PC-3 (cell line): ENCODE data around the gene PPP1R27.

ENCODE experiments used
- EZH2phosphoT487 ChIP-seq: fragments of 300-600 bp; sonication (generic); IDR thresholded peaks from 2 replicates; pipeline ENCODE4 v1.6.1; 2018; ENCODE audit warnings: mild to moderate bottlenecking, antibody characterized with exemption, low read length, borderline replicate concordance
- TF ChIP-seq, protein P1 (sequence below): fragments of 300-600 bp; sonication (generic); conservative IDR thresholded peaks from 2 replicates; pipeline ENCODE4 v1.5.1; 2017; ENCODE audit warnings: antibody characterized with exemption, low read depth, mild to moderate bottlenecking, low read length

DNA sequence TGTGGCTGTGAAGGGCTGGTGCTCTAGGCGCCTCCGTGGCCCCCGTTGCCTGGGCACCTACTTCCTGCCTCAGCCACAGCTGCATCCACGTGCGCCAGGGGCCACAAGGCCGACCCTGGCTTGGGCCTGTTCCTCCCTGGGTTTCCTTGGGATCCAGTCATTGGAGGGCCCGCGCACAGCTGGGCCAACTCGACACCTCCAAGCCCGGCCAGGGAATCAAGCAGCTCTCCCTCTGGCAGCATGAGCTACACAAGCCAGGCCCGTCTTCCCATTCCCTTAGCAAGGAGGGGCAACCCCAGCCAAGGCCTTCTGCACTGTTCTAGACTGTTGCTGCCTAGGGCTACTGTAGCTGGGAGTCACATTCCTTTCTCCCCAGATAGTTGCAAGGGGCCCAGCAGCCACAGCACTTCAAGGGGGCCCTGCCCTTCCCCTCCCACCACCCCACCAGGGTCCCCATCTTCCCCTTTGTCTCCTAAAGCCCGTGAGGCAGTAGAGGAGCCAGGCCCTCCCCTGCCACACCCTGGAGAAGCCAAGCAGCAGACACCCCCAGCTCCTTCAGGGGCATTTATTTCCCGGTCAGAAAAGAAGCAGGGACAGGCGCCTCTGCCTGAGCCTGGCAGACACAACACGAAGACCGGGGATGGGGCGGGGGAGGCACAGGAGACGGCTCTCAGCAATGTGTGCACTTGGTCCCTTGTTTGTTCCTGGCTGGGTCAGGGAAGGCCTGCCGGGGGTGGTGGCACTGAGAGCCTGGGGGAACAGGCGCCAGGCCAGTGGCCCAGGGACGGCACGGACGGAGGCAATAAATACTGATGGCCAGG is 32.5 kb upstream of the PPP1R27 start:
- TF ChIP-seq, protein P1, sequence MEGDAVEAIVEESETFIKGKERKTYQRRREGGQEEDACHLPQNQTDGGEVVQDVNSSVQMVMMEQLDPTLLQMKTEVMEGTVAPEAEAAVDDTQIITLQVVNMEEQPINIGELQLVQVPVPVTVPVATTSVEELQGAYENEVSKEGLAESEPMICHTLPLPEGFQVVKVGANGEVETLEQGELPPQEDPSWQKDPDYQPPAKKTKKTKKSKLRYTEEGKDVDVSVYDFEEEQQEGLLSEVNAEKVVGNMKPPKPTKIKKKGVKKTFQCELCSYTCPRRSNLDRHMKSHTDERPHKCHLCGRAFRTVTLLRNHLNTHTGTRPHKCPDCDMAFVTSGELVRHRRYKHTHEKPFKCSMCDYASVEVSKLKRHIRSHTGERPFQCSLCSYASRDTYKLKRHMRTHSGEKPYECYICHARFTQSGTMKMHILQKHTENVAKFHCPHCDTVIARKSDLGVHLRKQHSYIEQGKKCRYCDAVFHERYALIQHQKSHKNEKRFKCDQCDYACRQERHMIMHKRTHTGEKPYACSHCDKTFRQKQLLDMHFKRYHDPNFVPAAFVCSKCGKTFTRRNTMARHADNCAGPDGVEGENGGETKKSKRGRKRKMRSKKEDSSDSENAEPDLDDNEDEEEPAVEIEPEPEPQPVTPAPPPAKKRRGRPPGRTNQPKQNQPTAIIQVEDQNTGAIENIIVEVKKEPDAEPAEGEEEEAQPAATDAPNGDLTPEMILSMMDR: no peak
- TF ChIP-seq EZH2phosphoT487: no peak
